WTC11 (cell line): ENCODE results near the gene HDLBP. TPM values are rescaled to one million over a fixed set of nuclear protein-coding genes. Genes with fewer than 3 reads are reported as not detected.

Source experiments
- ATAC-seq: fragments of 200-7000 bp; cut with Tn5 transposase; 2 replicates; pipeline ENCODE4 v1.10.0; 2021; ENCODE audit warnings: mild to moderate bottlenecking, moderate library complexity
- CTCF ChIA-PET: fragments of 300-600 bp; sonication (Branson Sonifier 250); formaldehyde crosslinking; loops from one replicate; lab custom pipeline; 2021; ENCODE audit warnings: antibody characterized with exemption; lab: Charles Lee
- POLR2A ChIA-PET: fragments of 350-600 bp; sonication (Branson Sonifier 250); formaldehyde crosslinking; loops from one replicate; lab custom pipeline; 2021; ENCODE audit warnings: antibody characterized with exemption; lab: Charles Lee
- DNase-seq: peaks from one replicate; pipeline ENCODE4 v3.0.0; 2021; ENCODE audit warnings: low spot score
- H3K27ac Mint-ChIP-seq: 2 replicates; pipeline ENCODE4 v1.8.0; 2021; ENCODE audit warnings: mixed read lengths
- H3K27me3 Mint-ChIP-seq: 2 replicates; pipeline ENCODE4 v1.8.0; 2021; ENCODE audit warnings: low read depth, mild to moderate bottlenecking, moderate library complexity, mixed read lengths
- H3K36me3 Mint-ChIP-seq: 2 replicates; pipeline ENCODE4 v1.8.0; 2021; ENCODE audit warnings: mixed read lengths
- H3K4me1 Mint-ChIP-seq: 2 replicates; pipeline ENCODE4 v1.8.0; 2022; ENCODE audit warnings: mixed read lengths
- H3K4me3 Mint-ChIP-seq: 2 replicates; pipeline ENCODE4 v1.8.0; 2021; ENCODE audit warnings: mild to moderate bottlenecking, moderate library complexity, mixed read lengths
- H3K9me3 Mint-ChIP-seq: 2 replicates; pipeline ENCODE4 v1.8.0; 2021; ENCODE audit warnings: mixed read lengths
- AFF4 ChIP-seq: sonication (generic); formaldehyde crosslinking; IDR thresholded peaks from 2 replicates; pipeline ENCODE4 v1.8.1; 2023; ENCODE audit warnings: mild to moderate bottlenecking, missing genetic modification reagents, borderline replicate concordance
- ARID4B ChIP-seq: sonication (generic); formaldehyde crosslinking; IDR thresholded peaks from 2 replicates; pipeline ENCODE4 v1.8.0; 2023; ENCODE audit warnings: missing genetic modification reagents, mild to moderate bottlenecking, borderline replicate concordance
- EMX1 ChIP-seq: fragments of 250-450 bp; sonication (Bioruptor Pico); IDR thresholded peaks from 2 replicates; pipeline ENCODE4 v1.8.0; 2021; ENCODE audit warnings: mild to moderate bottlenecking
- JUN ChIP-seq: sonication (generic); formaldehyde crosslinking; IDR thresholded peaks from 2 replicates; pipeline ENCODE4 v1.8.0; 2023; ENCODE audit warnings: mild to moderate bottlenecking, missing genetic modification reagents
- KAT7 ChIP-seq: sonication (generic); formaldehyde crosslinking; IDR thresholded peaks from 2 replicates; pipeline ENCODE4 v1.8.1; 2023; ENCODE audit warnings: missing genetic modification reagents, mild to moderate bottlenecking, borderline replicate concordance
- MYBL2 ChIP-seq: sonication (generic); formaldehyde crosslinking; IDR thresholded peaks from 2 replicates; pipeline ENCODE4 v1.8.1; 2023; ENCODE audit warnings: mild to moderate bottlenecking, moderate library complexity, missing genetic modification reagents
- NFATC4 ChIP-seq: fragments of 250-450 bp; sonication (Bioruptor Pico); IDR thresholded peaks from 2 replicates; pipeline ENCODE4 v1.9.0; 2021; ENCODE audit warnings: mild to moderate bottlenecking
- NFYB ChIP-seq: sonication (generic); formaldehyde crosslinking; conservative IDR thresholded peaks from 2 replicates; pipeline ENCODE4 v1.8.0; 2022; ENCODE audit warnings: low read depth, missing genetic modification reagents
- PRDM15 ChIP-seq: sonication (generic); formaldehyde crosslinking; IDR thresholded peaks from 2 replicates; pipeline ENCODE4 v1.8.0; 2022; ENCODE audit warnings: missing genetic modification reagents
- SMAD3 ChIP-seq: sonication (generic); formaldehyde crosslinking; IDR thresholded peaks from 2 replicates; pipeline ENCODE4 v1.8.0; 2022; ENCODE audit warnings: missing genetic modification reagents, mild to moderate bottlenecking, borderline replicate concordance
- TP53 ChIP-seq: sonication (generic); formaldehyde crosslinking; IDR thresholded peaks from 2 replicates; pipeline ENCODE4 v1.8.1; 2023; ENCODE audit warnings: mild to moderate bottlenecking, missing genetic modification reagents
- ZNF219 ChIP-seq: sonication (generic); formaldehyde crosslinking; IDR thresholded peaks from 2 replicates; pipeline ENCODE4 v1.8.0; 2023; ENCODE audit warnings: missing genetic modification reagents, mild to moderate bottlenecking, borderline replicate concordance
- ZNF232 ChIP-seq: sonication (generic); formaldehyde crosslinking; IDR thresholded peaks from 2 replicates; pipeline ENCODE4 v1.8.0; 2022; ENCODE audit warnings: mild to moderate bottlenecking, missing genetic modification reagents
- ZNF317 ChIP-seq: sonication (generic); formaldehyde crosslinking; IDR thresholded peaks from 2 replicates; pipeline ENCODE4 v1.8.1; 2023; ENCODE audit warnings: low read depth, mild to moderate bottlenecking, moderate library complexity, missing genetic modification reagents, borderline replicate concordance
- ZNF671 ChIP-seq: fragments of 250-450 bp; sonication (Bioruptor Pico); IDR thresholded peaks from 2 replicates; pipeline ENCODE4 v1.8.0; 2021; ENCODE audit warnings: mild to moderate bottlenecking
- total RNA-seq: library from RNA; stranded (reverse); gene quantifications from 3 replicates; pipeline ENCODE4 v1.2.3, GENCODE V29; 2021
- TF ChIP-seq, protein P1 (sequence below): sonication (generic); formaldehyde crosslinking; IDR thresholded peaks from 2 replicates; pipeline ENCODE4 v1.8.1; 2022; ENCODE audit warnings: low read depth, missing genetic modification reagents, borderline replicate concordance
- TF ChIP-seq, protein P2 (sequence below): fragments of 250-450 bp; sonication (Bioruptor Pico); IDR thresholded peaks from 2 replicates; pipeline ENCODE4 v1.9.0; 2021; ENCODE audit warnings: moderate library complexity, mild to moderate bottlenecking, inconsistent platforms, borderline replicate concordance
- TF ChIP-seq, protein P3 (sequence below): fragments of 250-450 bp; sonication (Bioruptor Pico); IDR thresholded peaks from 2 replicates; pipeline ENCODE4 v1.9.0; 2021; ENCODE audit warnings: mild to moderate bottlenecking
- TF ChIP-seq, protein P4 (sequence below): sonication (generic); formaldehyde crosslinking; IDR thresholded peaks from 2 replicates; pipeline ENCODE4 v1.8.1; 2022; ENCODE audit warnings: mild to moderate bottlenecking, moderate library complexity, missing genetic modification reagents

HDLBP gene
- total RNA-seq, 1 experiment from 2014 or later: 368 TPM

DNA sequence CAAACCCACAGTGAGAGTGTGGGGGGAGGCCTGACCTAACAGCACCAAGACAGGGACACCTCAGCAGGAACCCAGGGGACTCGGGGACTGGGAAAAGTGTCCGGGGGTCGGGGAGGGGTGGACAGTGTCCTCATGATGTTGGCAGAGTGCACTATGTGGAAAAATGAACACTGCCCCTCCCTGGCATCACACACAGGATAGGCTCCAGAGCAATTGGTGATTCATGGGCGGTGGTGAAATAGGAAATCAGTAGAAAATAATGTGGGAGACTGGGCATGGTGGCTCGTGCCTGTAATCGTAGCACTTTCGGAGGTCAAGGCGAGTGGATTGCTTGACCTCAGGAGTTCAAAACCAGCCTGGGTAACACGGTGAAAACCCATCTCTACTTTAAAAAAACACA, 130.6 kb downstream of the HDLBP start (continued):
- TF ChIP-seq, protein P1, sequence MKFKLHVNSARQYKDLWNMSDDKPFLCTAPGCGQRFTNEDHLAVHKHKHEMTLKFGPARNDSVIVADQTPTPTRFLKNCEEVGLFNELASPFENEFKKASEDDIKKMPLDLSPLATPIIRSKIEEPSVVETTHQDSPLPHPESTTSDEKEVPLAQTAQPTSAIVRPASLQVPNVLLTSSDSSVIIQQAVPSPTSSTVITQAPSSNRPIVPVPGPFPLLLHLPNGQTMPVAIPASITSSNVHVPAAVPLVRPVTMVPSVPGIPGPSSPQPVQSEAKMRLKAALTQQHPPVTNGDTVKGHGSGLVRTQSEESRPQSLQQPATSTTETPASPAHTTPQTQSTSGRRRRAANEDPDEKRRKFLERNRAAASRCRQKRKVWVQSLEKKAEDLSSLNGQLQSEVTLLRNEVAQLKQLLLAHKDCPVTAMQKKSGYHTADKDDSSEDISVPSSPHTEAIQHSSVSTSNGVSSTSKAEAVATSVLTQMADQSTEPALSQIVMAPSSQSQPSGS: no peak
- TF ChIP-seq SMAD3 (CRISPR knock-in tag) (no peak), ZNF317 (CRISPR knock-in tag) (no peak), MYBL2 (no peak), JUN (no peak)
- TF ChIP-seq, protein P2, sequence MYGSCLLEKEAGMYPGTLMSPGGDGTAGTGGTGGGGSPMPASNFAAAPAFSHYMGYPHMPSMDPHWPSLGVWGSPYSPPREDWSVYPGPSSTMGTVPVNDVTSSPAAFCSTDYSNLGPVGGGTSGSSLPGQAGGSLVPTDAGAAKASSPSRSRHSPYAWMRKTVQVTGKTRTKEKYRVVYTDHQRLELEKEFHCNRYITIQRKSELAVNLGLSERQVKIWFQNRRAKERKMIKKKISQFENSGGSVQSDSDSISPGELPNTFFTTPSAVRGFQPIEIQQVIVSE: no peak
- TF ChIP-seq, protein P3, sequence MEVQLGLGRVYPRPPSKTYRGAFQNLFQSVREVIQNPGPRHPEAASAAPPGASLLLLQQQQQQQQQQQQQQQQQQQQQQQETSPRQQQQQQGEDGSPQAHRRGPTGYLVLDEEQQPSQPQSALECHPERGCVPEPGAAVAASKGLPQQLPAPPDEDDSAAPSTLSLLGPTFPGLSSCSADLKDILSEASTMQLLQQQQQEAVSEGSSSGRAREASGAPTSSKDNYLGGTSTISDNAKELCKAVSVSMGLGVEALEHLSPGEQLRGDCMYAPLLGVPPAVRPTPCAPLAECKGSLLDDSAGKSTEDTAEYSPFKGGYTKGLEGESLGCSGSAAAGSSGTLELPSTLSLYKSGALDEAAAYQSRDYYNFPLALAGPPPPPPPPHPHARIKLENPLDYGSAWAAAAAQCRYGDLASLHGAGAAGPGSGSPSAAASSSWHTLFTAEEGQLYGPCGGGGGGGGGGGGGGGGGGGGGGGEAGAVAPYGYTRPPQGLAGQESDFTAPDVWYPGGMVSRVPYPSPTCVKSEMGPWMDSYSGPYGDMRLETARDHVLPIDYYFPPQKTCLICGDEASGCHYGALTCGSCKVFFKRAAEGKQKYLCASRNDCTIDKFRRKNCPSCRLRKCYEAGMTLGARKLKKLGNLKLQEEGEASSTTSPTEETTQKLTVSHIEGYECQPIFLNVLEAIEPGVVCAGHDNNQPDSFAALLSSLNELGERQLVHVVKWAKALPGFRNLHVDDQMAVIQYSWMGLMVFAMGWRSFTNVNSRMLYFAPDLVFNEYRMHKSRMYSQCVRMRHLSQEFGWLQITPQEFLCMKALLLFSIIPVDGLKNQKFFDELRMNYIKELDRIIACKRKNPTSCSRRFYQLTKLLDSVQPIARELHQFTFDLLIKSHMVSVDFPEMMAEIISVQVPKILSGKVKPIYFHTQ (CRISPR knock-in tag): no peak

- H3K27me3 Mint-ChIP-seq: no peaks in the 10 kb centered on the region
- no peak for ATAC-seq
- no peak overlapping the region for H3K27ac Mint-ChIP-seq
- CTCF ChIA-PET: no interaction called here
- no peaks in the 10 kb centered on the region for H3K9me3 Mint-ChIP-seq
- no peak for DNase-seq
- peaks cover 12% of the 10 kb centered on the region for H3K4me1 Mint-ChIP-seq
- H3K4me3 Mint-ChIP-seq: no peak overlapping the region
- H3K36me3 Mint-ChIP-seq: no peaks in the 10 kb centered on the region
- POLR2A ChIA-PET: no interaction called here
- TF ChIP-seq PRDM15 (CRISPR knock-in tag): no peak
- TF ChIP-seq KAT7 (CRISPR knock-in tag): no peak
- no peak for TF ChIP-seq NFATC4
- TF ChIP-seq TP53 (CRISPR knock-in tag): no peak
- TF ChIP-seq JUN: no peak
- TF ChIP-seq ARID4B (CRISPR knock-in tag): no peak
- no peak for TF ChIP-seq NFYB (CRISPR knock-in tag)
- TF ChIP-seq, protein P4, sequence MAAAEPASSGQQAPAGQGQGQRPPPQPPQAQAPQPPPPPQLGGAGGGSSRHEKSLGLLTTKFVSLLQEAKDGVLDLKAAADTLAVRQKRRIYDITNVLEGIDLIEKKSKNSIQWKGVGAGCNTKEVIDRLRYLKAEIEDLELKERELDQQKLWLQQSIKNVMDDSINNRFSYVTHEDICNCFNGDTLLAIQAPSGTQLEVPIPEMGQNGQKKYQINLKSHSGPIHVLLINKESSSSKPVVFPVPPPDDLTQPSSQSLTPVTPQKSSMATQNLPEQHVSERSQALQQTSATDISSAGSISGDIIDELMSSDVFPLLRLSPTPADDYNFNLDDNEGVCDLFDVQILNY (CRISPR knock-in tag): no peak
- no peak for TF ChIP-seq EMX1 (CRISPR knock-in tag)
- no peak for TF ChIP-seq ZNF671
- no peak for TF ChIP-seq ZNF219 (CRISPR knock-in tag)
- TF ChIP-seq ZNF232: no peak
- TF ChIP-seq AFF4: no peak
Measured at GRCh38 chr2:241183221-241183620, 132.3 kb downstream of the HDLBP start.
